NB4 (cell line): Measurements from ENCODE around the gene AKT3.

Experiments
- DNase-seq: peaks from one replicate; pipeline ENCODE4 v3.0.0; 2010; ENCODE audit warnings: low read depth
- H3K4me3 ChIP-seq: one replicate; pipeline ENCODE4 v1.5.1; 2011; ENCODE audit warnings: mild to moderate bottlenecking, low read depth, low read length, moderate library complexity
- MYC ChIP-seq: IDR thresholded peaks from 2 replicates; pipeline ENCODE4 v1.6.1; 2011; ENCODE audit warnings: low read depth, low read length
- POLR2A ChIP-seq: IDR thresholded peaks from 2 replicates; pipeline ENCODE4 v1.6.1; 2011; ENCODE audit warnings: mild to moderate bottlenecking; ENCODE audit not compliant: insufficient read length; ENCODE audit errors: extremely low read depth
- TF ChIP-seq, protein P1 (sequence below): IDR thresholded peaks from one replicate; pipeline ENCODE4 v1.5.1; 2012; ENCODE audit warnings: low read depth, low read length
- TF ChIP-seq, protein P2 (sequence below): IDR thresholded peaks from 2 replicates; pipeline ENCODE4 v1.6.1; 2011; ENCODE audit warnings: low read depth, low read length

AKT3 gene

DNA sequence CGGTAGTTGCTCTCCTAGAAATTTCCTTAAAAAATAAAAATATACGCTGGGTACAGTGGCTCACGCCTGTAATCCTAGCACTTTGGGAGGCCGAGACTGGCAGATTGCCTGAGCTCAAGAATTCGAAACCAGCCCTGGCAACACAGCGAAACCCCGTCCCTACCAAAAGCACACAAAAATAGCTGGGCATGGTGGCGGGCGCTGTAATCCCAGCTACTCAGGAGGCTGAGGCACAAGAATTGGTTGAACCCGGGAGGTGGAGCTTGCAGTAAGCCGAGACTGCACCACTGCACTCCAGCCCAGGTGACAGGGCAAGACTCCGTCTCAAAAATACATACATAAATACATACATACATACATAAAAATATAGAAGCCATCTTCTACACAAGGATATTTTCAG is 262.8 kb downstream of the AKT3 start:
- no peak overlapping the region for H3K4me3 ChIP-seq
- TF ChIP-seq MYC: no peak
- TF ChIP-seq, protein P1, sequence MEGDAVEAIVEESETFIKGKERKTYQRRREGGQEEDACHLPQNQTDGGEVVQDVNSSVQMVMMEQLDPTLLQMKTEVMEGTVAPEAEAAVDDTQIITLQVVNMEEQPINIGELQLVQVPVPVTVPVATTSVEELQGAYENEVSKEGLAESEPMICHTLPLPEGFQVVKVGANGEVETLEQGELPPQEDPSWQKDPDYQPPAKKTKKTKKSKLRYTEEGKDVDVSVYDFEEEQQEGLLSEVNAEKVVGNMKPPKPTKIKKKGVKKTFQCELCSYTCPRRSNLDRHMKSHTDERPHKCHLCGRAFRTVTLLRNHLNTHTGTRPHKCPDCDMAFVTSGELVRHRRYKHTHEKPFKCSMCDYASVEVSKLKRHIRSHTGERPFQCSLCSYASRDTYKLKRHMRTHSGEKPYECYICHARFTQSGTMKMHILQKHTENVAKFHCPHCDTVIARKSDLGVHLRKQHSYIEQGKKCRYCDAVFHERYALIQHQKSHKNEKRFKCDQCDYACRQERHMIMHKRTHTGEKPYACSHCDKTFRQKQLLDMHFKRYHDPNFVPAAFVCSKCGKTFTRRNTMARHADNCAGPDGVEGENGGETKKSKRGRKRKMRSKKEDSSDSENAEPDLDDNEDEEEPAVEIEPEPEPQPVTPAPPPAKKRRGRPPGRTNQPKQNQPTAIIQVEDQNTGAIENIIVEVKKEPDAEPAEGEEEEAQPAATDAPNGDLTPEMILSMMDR: no peak
- TF ChIP-seq, protein P2, sequence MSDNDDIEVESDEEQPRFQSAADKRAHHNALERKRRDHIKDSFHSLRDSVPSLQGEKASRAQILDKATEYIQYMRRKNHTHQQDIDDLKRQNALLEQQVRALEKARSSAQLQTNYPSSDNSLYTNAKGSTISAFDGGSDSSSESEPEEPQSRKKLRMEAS: no peak
- DNase-seq: no peak

DNA sequence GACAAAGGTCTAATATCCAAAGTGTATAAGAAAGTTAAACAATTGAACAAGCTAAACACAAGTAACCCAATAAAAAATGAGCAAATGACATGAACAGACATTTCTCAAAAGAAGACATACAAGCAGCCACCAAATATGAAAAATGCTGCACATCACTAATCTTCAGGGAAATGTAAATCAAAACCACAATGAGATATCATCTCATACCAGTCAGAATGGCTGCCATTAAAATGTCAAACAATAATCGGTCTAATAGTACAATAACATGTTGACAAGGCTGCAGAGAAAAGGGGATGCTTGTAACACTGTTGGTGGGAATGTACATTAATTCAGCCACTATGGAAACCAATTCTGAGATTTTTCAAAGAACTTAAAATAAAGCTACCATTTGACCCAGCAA is 264.1 kb downstream of the AKT3 start:
- TF ChIP-seq, protein P2: no peak
- TF ChIP-seq POLR2A (no peak), MYC (no peak)
- TF ChIP-seq, protein P1: no peak

DNA sequence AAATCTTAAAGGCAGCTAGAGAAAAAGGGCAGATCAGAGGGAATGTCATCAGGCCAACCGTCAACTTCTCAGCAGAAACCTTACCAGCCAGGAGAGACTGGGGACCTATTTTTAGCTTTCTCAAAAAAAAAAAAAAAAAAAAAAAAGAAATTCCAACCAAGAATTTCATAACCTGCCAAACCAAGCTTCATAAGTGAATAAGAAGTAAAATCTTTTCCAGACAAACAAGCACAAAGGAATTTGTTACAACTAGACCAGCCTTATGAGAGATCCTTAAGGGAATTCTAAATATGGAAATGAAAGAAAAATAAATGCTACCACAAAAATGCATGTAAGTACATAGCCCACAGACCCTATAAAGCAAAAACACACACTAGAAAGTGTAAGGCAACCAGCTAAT is 267.7 kb downstream of the AKT3 start:
- DNase-seq: no peak
- no peak overlapping the region for H3K4me3 ChIP-seq
- TF ChIP-seq MYC (no peak), POLR2A (no peak)
- TF ChIP-seq, protein P2: no peak
- TF ChIP-seq, protein P1: no peak

More for the DNA sequence above, 264.1 kb downstream of the AKT3 start:
- no peak overlapping the region for H3K4me3 ChIP-seq
- no peak for DNase-seq

DNA sequence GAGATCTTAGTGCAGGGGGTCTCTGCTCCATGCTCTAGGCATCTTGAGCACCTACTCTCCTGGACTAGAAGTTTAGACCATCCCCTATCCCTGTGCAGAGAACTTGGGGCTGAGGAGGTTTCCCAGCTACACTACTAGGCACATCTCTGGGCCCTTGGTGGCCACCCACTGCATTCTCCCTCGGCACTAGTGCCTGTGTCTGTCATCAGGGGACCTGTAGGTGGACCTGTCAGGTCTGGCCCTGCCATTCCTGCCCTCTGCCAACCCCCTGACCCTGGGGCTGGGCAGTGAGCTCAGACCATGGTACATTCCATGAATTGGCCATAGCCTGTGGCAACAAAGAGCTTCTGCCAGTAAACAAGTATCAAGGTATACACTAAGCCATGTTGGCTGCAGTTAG is 269.1 kb downstream of the AKT3 start:
- TF ChIP-seq MYC: no peak
- TF ChIP-seq, protein P2: no peak
- TF ChIP-seq, protein P1: no peak
- no peak for TF ChIP-seq POLR2A
- no peak overlapping the region for H3K4me3 ChIP-seq
- DNase-seq: no peak

DNA sequence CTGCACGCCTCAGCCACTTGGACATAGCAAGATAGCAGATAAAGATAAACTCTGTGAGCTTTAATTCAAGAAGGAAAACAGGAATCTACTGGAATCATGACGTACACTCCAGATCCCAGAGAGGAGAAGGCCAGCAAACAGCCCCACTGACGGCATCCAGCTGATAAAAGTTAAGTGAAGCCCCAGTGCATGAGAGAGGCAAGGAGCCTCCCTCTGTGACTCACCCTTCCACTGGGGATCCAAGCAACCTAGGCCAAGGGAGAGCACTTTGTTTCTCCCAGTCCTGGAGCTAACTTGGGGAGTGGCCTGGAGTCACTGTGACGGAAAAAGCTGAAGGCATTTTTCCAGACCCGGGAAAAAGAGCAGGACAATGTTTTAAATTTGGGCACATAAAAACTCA is 270.0 kb downstream of the AKT3 start:
- H3K4me3 ChIP-seq: no peak overlapping the region
- no peak for DNase-seq
- TF ChIP-seq POLR2A (no peak), MYC (no peak)
- TF ChIP-seq, protein P2: no peak
- TF ChIP-seq, protein P1: no peak

DNA sequence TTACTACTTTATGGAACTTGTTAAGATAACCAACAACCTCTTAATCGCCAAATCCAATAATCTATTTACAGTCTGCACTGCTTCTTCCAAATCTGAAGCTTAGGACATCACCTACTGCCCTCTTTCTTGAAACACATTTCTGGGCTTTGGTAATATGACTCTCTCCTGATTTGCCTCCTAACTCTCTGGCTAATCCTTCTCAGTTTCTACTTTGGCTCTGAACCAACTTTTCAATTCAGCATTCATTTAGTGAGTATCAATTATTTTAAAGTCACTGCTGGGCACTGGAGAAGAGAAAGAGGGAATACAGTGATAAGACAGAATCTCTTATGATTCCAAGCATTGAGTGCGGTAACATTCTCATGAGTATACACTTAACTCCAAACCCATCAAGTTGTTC is 275.0 kb downstream of the AKT3 start:
- TF ChIP-seq, protein P2: no peak
- TF ChIP-seq POLR2A (no peak), MYC (no peak)
- TF ChIP-seq, protein P1: no peak
- DNase-seq: no peak
- H3K4me3 ChIP-seq: no peak overlapping the region
